A204.1 (cell line): ENCODE measurements around the gene DNAJC1.

Experiments
- FAIRE-seq: peaks from 2 replicates; lab custom pipeline; 2012; peaks lifted over from hg19 to GRCh38; lab: Jason Lieb, UNC

Gene DNAJC1

GRCh38 chr10:22006379-22006884 lies 2.9 kb upstream of the DNAJC1 start:
- no peak for FAIRE-seq

- FAIRE-seq: no peak
Measured at GRCh38 chr10:22005763-22006162, 2.2 kb upstream of the DNAJC1 start.

GRCh38 chr10:22003964-22004281 lies 393 bp upstream of the DNAJC1 start:
- FAIRE-seq: no peak

GRCh38 chr10:22002591-22003176 lies 846 bp downstream of the DNAJC1 start:
- no peak for FAIRE-seq

- FAIRE-seq: no peak
Measured at GRCh38 chr10:21995557-21995956, 8.0 kb downstream of the DNAJC1 start.

GRCh38 chr10:21993360-21994001 lies 10.0 kb downstream of the DNAJC1 start:
- FAIRE-seq: peak; percentile 69

GRCh38 chr10:21991785-21992184 lies 11.7 kb downstream of the DNAJC1 start:
- no peak for FAIRE-seq

- FAIRE-seq: no peak
Measured at GRCh38 chr10:21990449-21990848, 13.1 kb downstream of the DNAJC1 start.

GRCh38 chr10:21989453-21990154 lies 13.9 kb downstream of the DNAJC1 start:
- no peak for FAIRE-seq

- FAIRE-seq: no peak
Measured at GRCh38 chr10:21985541-21985940, 18.0 kb downstream of the DNAJC1 start.

GRCh38 chr10:21981118-21981517 lies 22.4 kb downstream of the DNAJC1 start:
- FAIRE-seq: no peak

- FAIRE-seq: no peak
Measured at GRCh38 chr10:21980691-21981090, 22.8 kb downstream of the DNAJC1 start.

- FAIRE-seq: no peak
Measured at GRCh38 chr10:21978191-21978862, 25.2 kb downstream of the DNAJC1 start.

GRCh38 chr10:21976739-21977138 lies 26.8 kb downstream of the DNAJC1 start:
- FAIRE-seq: no peak

- no peak for FAIRE-seq
Measured at GRCh38 chr10:21976280-21976679, 27.2 kb downstream of the DNAJC1 start.

GRCh38 chr10:21975378-21975990 lies 28.0 kb downstream of the DNAJC1 start:
- FAIRE-seq: no peak

GRCh38 chr10:21972584-21972983 lies 30.9 kb downstream of the DNAJC1 start:
- FAIRE-seq: no peak

GRCh38 chr10:21969326-21970287 lies 33.9 kb downstream of the DNAJC1 start:
- FAIRE-seq: no peak

- no peak for FAIRE-seq
Measured at GRCh38 chr10:21964983-21965665, 38.4 kb downstream of the DNAJC1 start.

- FAIRE-seq: no peak
Measured at GRCh38 chr10:21962358-21962757, 41.2 kb downstream of the DNAJC1 start.

- FAIRE-seq: no peak
Measured at GRCh38 chr10:21961847-21962246, 41.7 kb downstream of the DNAJC1 start.
